ENCODE data around the gene NOXRED1. TPM values are rescaled to one million over a fixed set of nuclear protein-coding genes. Genes with fewer than 3 reads are reported as not detected.

NOXRED1 gene
- total RNA-seq, 1 donor from 2014 or later, result 0.04 TPM

- TF ChIP-seq, protein P1, sequence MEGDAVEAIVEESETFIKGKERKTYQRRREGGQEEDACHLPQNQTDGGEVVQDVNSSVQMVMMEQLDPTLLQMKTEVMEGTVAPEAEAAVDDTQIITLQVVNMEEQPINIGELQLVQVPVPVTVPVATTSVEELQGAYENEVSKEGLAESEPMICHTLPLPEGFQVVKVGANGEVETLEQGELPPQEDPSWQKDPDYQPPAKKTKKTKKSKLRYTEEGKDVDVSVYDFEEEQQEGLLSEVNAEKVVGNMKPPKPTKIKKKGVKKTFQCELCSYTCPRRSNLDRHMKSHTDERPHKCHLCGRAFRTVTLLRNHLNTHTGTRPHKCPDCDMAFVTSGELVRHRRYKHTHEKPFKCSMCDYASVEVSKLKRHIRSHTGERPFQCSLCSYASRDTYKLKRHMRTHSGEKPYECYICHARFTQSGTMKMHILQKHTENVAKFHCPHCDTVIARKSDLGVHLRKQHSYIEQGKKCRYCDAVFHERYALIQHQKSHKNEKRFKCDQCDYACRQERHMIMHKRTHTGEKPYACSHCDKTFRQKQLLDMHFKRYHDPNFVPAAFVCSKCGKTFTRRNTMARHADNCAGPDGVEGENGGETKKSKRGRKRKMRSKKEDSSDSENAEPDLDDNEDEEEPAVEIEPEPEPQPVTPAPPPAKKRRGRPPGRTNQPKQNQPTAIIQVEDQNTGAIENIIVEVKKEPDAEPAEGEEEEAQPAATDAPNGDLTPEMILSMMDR (IDR thresholded peaks at IDR 0.05; ENCODE audit: insufficient read depth, low read length, poor library complexity, severe bottlenecking), result no peak
- Histone ChIP-seq H3K36me3 (ENCODE audit: control insufficient read depth, insufficient read depth, low read length) (peaks cover 3% of the 10 kb centered on the region), H3K4me3 (ENCODE audit: low read depth, low read length) (no peak overlapping the region), H3K27me3 (ENCODE audit: control insufficient read depth, insufficient read depth, low read length) (no peaks in the 10 kb centered on the region)
- no peak for DNase-seq (ENCODE audit: low read depth)
Measured at GRCh38 chr14:77442196-77442595, 18.9 kb upstream of the NOXRED1 start.

DNA sequence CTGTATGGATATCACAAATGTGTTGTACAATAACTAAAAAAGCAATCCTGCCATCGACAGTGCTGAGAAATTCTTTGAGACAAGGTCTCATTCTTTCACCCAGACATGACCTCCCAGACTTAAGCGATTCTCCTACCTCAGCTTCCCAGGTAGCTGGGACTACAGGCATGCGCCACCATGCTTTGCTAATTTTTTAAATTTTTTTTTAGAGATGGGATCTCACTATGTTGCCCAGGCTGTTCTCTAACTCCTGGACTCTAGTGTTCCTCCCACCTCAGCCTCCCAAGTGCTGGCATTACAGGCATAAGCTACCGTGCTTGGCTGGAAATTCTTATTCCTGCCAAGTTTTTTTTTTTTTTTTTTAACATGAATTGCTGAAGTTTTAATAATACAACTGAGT lies 16.5 kb upstream of the NOXRED1 start:
- TF ChIP-seq, protein P1 (IDR thresholded peaks at IDR 0.05; ENCODE audit: insufficient read depth, low read length, poor library complexity, severe bottlenecking), result no peak
- Histone ChIP-seq H3K27me3 (ENCODE audit: control insufficient read depth, insufficient read depth, low read length) (no peaks in the 10 kb centered on the region), H3K36me3 (ENCODE audit: control insufficient read depth, insufficient read depth, low read length) (peaks cover 3% of the 10 kb centered on the region), H3K4me3 (ENCODE audit: low read depth, low read length) (no peak overlapping the region)
- no peak for DNase-seq (ENCODE audit: low read depth)

GRCh38 chr14:77438596-77438995 lies 15.3 kb upstream of the NOXRED1 start:
- peaks cover 3% of the 10 kb centered on the region for H3K36me3 ChIP-seq (ENCODE audit: control insufficient read depth, insufficient read depth, low read length)
- H3K4me3 ChIP-seq (ENCODE audit: low read depth, low read length), result no peak overlapping the region
- no peaks in the 10 kb centered on the region for H3K27me3 ChIP-seq (ENCODE audit: control insufficient read depth, insufficient read depth, low read length)
- no peak for DNase-seq (ENCODE audit: low read depth)
- TF ChIP-seq, protein P1 (IDR thresholded peaks at IDR 0.05; ENCODE audit: insufficient read depth, low read length, poor library complexity, severe bottlenecking), result no peak

- Histone ChIP-seq H3K36me3 (ENCODE audit: control insufficient read depth, insufficient read depth, low read length) (no peaks in the 10 kb centered on the region), H3K27me3 (ENCODE audit: control insufficient read depth, insufficient read depth, low read length) (no peaks in the 10 kb centered on the region), H3K4me3 (ENCODE audit: low read depth, low read length) (no peak overlapping the region)
- no peak for DNase-seq (ENCODE audit: low read depth)
- TF ChIP-seq, protein P1 (IDR thresholded peaks at IDR 0.05; ENCODE audit: insufficient read depth, low read length, poor library complexity, severe bottlenecking), result no peak
Measured at GRCh38 chr14:77436042-77436441, 12.7 kb upstream of the NOXRED1 start.

- Histone ChIP-seq H3K4me3 (ENCODE audit: low read depth, low read length) (no peak overlapping the region), H3K27me3 (ENCODE audit: control insufficient read depth, insufficient read depth, low read length) (no peaks in the 10 kb centered on the region), H3K36me3 (ENCODE audit: control insufficient read depth, insufficient read depth, low read length) (peaks cover 4% of the 10 kb centered on the region)
- TF ChIP-seq, protein P1 (IDR thresholded peaks at IDR 0.05; ENCODE audit: insufficient read depth, low read length, poor library complexity, severe bottlenecking), result no peak
- DNase-seq (ENCODE audit: low read depth), result no peak
Measured at GRCh38 chr14:77426396-77426795, 3.1 kb upstream of the NOXRED1 start.

DNA sequence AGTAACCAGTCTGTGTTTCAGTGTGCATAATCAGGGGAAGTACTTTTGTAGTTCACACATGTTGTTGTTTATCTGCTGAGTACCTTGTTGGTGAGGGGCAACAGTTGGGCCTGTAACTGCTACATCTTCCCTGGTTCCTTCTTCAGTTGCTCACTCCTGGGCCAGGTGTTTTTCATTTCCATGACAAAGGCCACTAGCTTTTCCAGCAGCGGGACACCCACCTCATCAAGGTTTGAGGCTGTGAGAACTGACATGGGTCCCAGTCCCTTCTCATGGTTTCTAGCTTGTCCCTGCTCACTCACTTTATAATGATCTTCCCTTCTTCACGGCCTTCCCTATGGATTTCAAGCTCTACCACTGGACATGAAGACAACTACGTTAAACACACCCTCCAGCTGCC lies 1.5 kb upstream of the NOXRED1 start:
- Histone ChIP-seq H3K36me3 (ENCODE audit: control insufficient read depth, insufficient read depth, low read length) (peaks cover 4% of the 10 kb centered on the region), H3K4me3 (ENCODE audit: low read depth, low read length) (no peak overlapping the region), H3K27me3 (ENCODE audit: control insufficient read depth, insufficient read depth, low read length) (no peaks in the 10 kb centered on the region)
- no peak for DNase-seq (ENCODE audit: low read depth)
- TF ChIP-seq, protein P1 (IDR thresholded peaks at IDR 0.05; ENCODE audit: insufficient read depth, low read length, poor library complexity, severe bottlenecking), result no peak

Data from kidney epithelial cell (primary cell).